Smooth muscle cell (in vitro differentiated cells): Measurements from ENCODE around the gene MAMLD1. TPM values are rescaled to one million over a fixed set of nuclear protein-coding genes. Genes with fewer than 3 reads are reported as not detected.

ENCODE experiments used
- DNase-seq: peaks from one replicate; lab custom pipeline; 2025; ENCODE audit not compliant: unreplicated experiment; lab: John Stamatoyannopoulos, UW
- H2AFZ ChIP-seq: fragments of 200-600 bp; sonication (generic); 2 replicates; pipeline ENCODE4 v1.6.0; 2016; ENCODE audit warnings: antibody characterized with exemption, low read depth, mild to moderate bottlenecking
- H3F3A ChIP-seq: fragments of 200-600 bp; sonication (generic); 2 replicates; pipeline ENCODE4 v1.6.0; 2017; ENCODE audit warnings: antibody characterized with exemption, low read depth
- H3K27ac ChIP-seq: fragments of 200-600 bp; sonication (generic); 2 replicates; pipeline ENCODE4 v1.5.1; 2016; ENCODE audit warnings: low read depth, mild to moderate bottlenecking
- H3K27me3 ChIP-seq: fragments of 200-600 bp; sonication (generic); 2 replicates; pipeline ENCODE4 v1.6.1; 2016; ENCODE audit warnings: low read depth, mild to moderate bottlenecking
- H3K36me3 ChIP-seq: fragments of 200-600 bp; sonication (generic); 2 replicates; pipeline ENCODE4 v1.5.1; 2016; ENCODE audit warnings: low read depth
- H3K4me1 ChIP-seq: fragments of 200-600 bp; sonication (generic); 2 replicates; pipeline ENCODE4 v1.5.1; 2016; ENCODE audit warnings: low read depth
- H3K4me2 ChIP-seq: fragments of 200-600 bp; sonication (generic); 2 replicates; pipeline ENCODE4 v1.6.0; 2016; ENCODE audit warnings: mild to moderate bottlenecking
- H3K4me3 ChIP-seq: fragments of 200-600 bp; sonication (generic); 2 replicates; pipeline ENCODE4 v1.5.1; 2016; ENCODE audit warnings: mild to moderate bottlenecking
- H3K79me2 ChIP-seq: fragments of 200-600 bp; sonication (generic); 2 replicates; pipeline ENCODE4 v1.6.0; 2016; ENCODE audit warnings: low read depth, mild to moderate bottlenecking
- H3K9ac ChIP-seq: fragments of 200-600 bp; sonication (generic); 2 replicates; pipeline ENCODE4 v1.6.0; 2016; ENCODE audit warnings: low read depth
- H3K9me3 ChIP-seq: fragments of 200-600 bp; sonication (generic); replicated peaks from 2 replicates; pipeline ENCODE4 v1.5.1; 2016; ENCODE audit warnings: low read depth
- H4K20me1 ChIP-seq: fragments of 200-600 bp; sonication (generic); 2 replicates; pipeline ENCODE4 v1.6.0; 2016; ENCODE audit warnings: low read depth
- CTCF ChIP-seq: fragments of 200-600 bp; sonication (generic); IDR thresholded peaks from 2 replicates; pipeline ENCODE4 v1.5.1; 2017; ENCODE audit warnings: borderline replicate concordance, mild to moderate bottlenecking, antibody characterized with exemption; ENCODE audit not compliant: insufficient read depth, poor library complexity, severe bottlenecking
- WGBS: methylation state at CpG from one replicate; pipeline ENCODE4 v1.1.7; 2016; ENCODE audit warnings: low lambda C conversion rate; 5-methylcytosine and 5-hydroxymethylcytosine counted together
- polyA plus RNA-seq: library from polyadenylated mRNA; unstranded; fragments of >200 nt; fragmentation: Nextera tagmentation; extraction: Ambion mirVana; gene quantifications from 2 replicates; pipeline ENCODE4 v1.2.1, GENCODE V29; 2016
- total RNA-seq: library from RNA; depleted of rRNA; stranded (reverse); fragments of >200 nt; gene quantifications from 2 replicates; pipeline ENCODE4 v1.2.3, GENCODE V29; 2014

The MAMLD1 gene
- total and polyA plus RNA-seq, 2 experiments from 2014 or later, result 2.4 to 3.8 TPM

- Histone ChIP-seq H3K27ac (no peak overlapping the region), H3K79me2 (no peaks in the 10 kb centered on the region), H3F3A (no peaks in the 10 kb centered on the region), H3K4me3 (no peak overlapping the region), H3K9me3 (no peaks in the 10 kb centered on the region), H3K27me3 (no peaks in the 10 kb centered on the region), H3K4me2 (no peak overlapping the region), H3K4me1 (no peaks in the 10 kb centered on the region), H3K36me3 (no peaks in the 10 kb centered on the region), H2AFZ (no peak overlapping the region), H4K20me1 (no peaks in the 10 kb centered on the region), H3K9ac (no peak overlapping the region)
- DNase-seq, result no peak
- WGBS, result 83% methylated on average over 13 of the region's 13 CpGs
- no peak for TF ChIP-seq CTCF
These were observed 180.4 kb downstream of the MAMLD1 start for GRCh38 chrX:150543230-150544155.

GRCh38 chrX:150544222-150544787 lies 181.2 kb downstream of the MAMLD1 start:
- Histone ChIP-seq H3K9ac (no peak overlapping the region), H4K20me1 (no peaks in the 10 kb centered on the region), H3K27me3 (no peaks in the 10 kb centered on the region), H3K9me3 (no peaks in the 10 kb centered on the region), H3K4me1 (no peaks in the 10 kb centered on the region), H3K4me2 (no peak overlapping the region), H3K36me3 (no peaks in the 10 kb centered on the region), H3K79me2 (no peaks in the 10 kb centered on the region), H3F3A (no peaks in the 10 kb centered on the region), H3K27ac (no peak overlapping the region), H3K4me3 (no peak overlapping the region), H2AFZ (no peak overlapping the region)
- no peak for DNase-seq
- 71% methylated on average over 11 of the region's 11 CpGs for WGBS
- no peak for TF ChIP-seq CTCF

- TF ChIP-seq CTCF, result no peak
- H3F3A ChIP-seq, result no peaks in the 10 kb centered on the region
- H3K9ac ChIP-seq, result no peak overlapping the region
- H3K9me3 ChIP-seq, result no peaks in the 10 kb centered on the region
- H3K4me3 ChIP-seq, result no peak overlapping the region
- H3K4me1 ChIP-seq, result no peaks in the 10 kb centered on the region
- H3K4me2 ChIP-seq, result no peak overlapping the region
- DNase-seq, result no peak
- 83% methylated on average over 8 of the region's 8 CpGs for WGBS
- H3K36me3 ChIP-seq, result no peaks in the 10 kb centered on the region
- no peak overlapping the region for H3K27ac ChIP-seq
- H3K27me3 ChIP-seq, result no peaks in the 10 kb centered on the region
- no peaks in the 10 kb centered on the region for H3K79me2 ChIP-seq
- no peak overlapping the region for H2AFZ ChIP-seq
- H4K20me1 ChIP-seq, result no peaks in the 10 kb centered on the region
These were observed 182.0 kb downstream of the MAMLD1 start for GRCh38 chrX:150544835-150545770.
